Astrocyte of the cerebellum (primary cell): ENCODE data around the gene RGPD3.

Experiments
- DNase-seq: peaks from one replicate; pipeline ENCODE4 v3.0.0-alpha.2; 2011; ENCODE audit warnings: low read depth
- H3K4me3 ChIP-seq: 2 replicates; pipeline ENCODE4 v1.5.1; 2011; ENCODE audit warnings: mild to moderate bottlenecking, low read depth, low read length, moderate library complexity
- CTCF ChIP-seq: IDR thresholded peaks from 2 replicates; pipeline ENCODE4 v1.5.1; 2012; ENCODE audit warnings: low read length, low read depth, moderate library complexity, mild to moderate bottlenecking; ENCODE audit errors: missing control alignments
- in situ Hi-C: cut with HindIII; loops from 2 replicates; pipeline ENCODE4 v1.10.0; 2017; ENCODE audit warnings: low sequenced_read_pairs

Gene RGPD3

GRCh38 chr2:106358081-106358480, 110.1 kb downstream of the RGPD3 start:
- no peak for TF ChIP-seq CTCF
- in situ Hi-C loops, result no loop called here

GRCh38 chr2:106356291-106356690, 111.9 kb downstream of the RGPD3 start:
- DNase-seq, result no peak
- no peak overlapping the region for H3K4me3 ChIP-seq
- no peak for TF ChIP-seq CTCF
- in situ Hi-C loops, result no loop called here

More at GRCh38 chr2:106358081-106358480, 110.1 kb downstream of the RGPD3 start:
- no peak overlapping the region for H3K4me3 ChIP-seq
- no peak for DNase-seq

DNA sequence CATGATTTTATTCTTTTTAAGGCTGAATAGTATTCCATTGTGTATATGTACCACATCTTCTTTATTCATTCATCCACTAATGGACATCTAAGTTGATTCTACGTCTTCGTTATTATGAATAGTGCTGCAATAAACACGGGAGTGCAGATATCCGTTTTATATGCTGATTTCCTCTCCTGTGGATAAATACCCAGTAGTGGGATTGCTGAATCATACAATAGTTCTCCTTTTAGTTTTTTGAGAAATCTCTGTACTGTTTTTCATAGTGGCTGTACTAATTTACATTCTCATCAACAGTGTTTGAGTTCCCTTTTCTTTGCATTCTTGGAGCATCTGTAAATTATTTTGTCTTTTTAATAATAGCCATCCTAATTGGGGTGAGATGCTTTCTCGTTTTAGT, 114.5 kb downstream of the RGPD3 start:
- TF ChIP-seq CTCF, result no peak
- no peak for DNase-seq
- in situ Hi-C loops, result no loop called here
- no peak overlapping the region for H3K4me3 ChIP-seq

GRCh38 chr2:106350980-106351379, 117.2 kb downstream of the RGPD3 start:
- no peak for TF ChIP-seq CTCF
- no peak overlapping the region for H3K4me3 ChIP-seq
- in situ Hi-C loops, result no loop called here
- DNase-seq, result no peak

DNA sequence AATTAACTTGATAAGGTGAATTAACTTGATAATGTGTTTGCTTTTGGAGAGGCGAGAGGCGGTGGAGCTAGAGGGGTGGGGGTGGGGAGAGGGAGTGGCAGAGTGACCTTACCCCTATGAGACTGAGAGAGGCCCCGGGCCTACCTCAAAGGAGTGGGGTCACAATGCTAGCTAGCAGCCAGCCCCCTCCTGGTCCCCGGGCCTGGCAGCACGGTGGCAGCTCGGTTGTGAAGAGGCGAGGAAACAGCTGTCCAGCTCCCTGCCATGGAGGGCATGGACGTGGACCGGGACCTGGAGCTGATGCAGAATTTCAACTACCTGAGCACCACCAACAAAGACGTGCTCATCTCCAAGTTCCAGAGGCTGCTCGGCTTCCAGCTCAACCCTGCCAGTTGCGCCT, 123.9 kb downstream of the RGPD3 start:
- in situ Hi-C loops, result no loop called here
- no peak for TF ChIP-seq CTCF
- no peak overlapping the region for H3K4me3 ChIP-seq
- no peak for DNase-seq

DNA sequence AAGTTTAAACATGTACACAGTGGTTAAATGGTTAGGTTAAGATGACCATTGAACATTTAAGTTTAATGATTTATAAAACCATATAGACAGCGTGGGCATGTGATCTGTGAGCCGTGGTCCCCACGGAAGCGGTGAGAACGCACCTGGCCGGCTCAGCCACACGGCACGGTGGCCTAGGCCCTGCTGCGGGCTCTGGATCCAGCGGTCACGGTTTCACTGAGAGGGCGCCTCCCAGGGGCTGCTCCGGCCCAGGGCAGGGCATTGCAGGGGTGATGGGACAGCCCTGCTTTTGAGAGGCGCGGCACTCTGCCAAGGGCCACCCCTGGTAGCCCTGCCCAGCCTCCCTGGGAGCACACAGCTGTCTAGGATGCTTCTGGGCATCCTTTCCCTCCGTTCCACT, 124.9 kb downstream of the RGPD3 start:
- H3K4me3 ChIP-seq, result no peak overlapping the region
- in situ Hi-C loops, result no loop called here
- no peak for DNase-seq
- no peak for TF ChIP-seq CTCF

DNA sequence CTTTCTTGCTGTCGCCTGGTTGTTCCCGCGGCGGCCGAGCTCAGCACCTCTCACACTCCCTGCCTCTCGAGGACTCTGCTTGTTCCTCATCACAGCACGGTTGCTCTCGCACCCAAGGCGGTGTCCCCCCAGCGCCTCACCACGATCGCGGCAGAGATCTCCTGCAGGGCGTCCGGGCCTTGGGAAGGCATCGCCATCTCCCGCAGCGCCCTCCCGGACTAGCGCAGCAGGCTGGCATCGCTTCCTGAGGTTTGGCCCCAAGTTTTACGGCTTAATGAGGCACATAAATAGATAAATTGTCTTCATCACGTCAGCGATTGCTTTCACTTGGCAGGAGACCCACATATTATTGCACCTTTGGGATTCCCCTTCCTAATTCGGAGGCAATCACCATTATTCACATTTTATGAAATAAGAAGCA, 125.4 kb downstream of the RGPD3 start:
- H3K4me3 ChIP-seq, result no peak overlapping the region
- TF ChIP-seq CTCF, result no peak
- no peak for DNase-seq
- in situ Hi-C loops, result no loop called here
